Fibroblast of skin of right biceps (primary cell): ENCODE results near the gene TRAF3IP1.
"Not testable (repeated sequence)": the region's sequence is repeated elsewhere in the genome, so short reads cannot be mapped to it uniquely, and the experiment has no call there.

Source experiments
- DNase-seq: peaks from one replicate; pipeline ENCODE4 v3.0.0-alpha.2; 2013

Gene TRAF3IP1

GRCh38 chr2:238383135-238383534 is 62.8 kb downstream of the TRAF3IP1 start:
- no peak for DNase-seq

- no peak for DNase-seq
These were observed 63.5 kb downstream of the TRAF3IP1 start for GRCh38 chr2:238383743-238384380.

GRCh38 chr2:238387332-238387731 is 67.0 kb downstream of the TRAF3IP1 start:
- DNase-seq: no peak

GRCh38 chr2:238388794-238389193 is 68.5 kb downstream of the TRAF3IP1 start:
- no peak for DNase-seq

- no peak for DNase-seq
These were observed 69.8 kb downstream of the TRAF3IP1 start for GRCh38 chr2:238389988-238390589.

GRCh38 chr2:238391042-238391689 is 70.8 kb downstream of the TRAF3IP1 start:
- no peak for DNase-seq

GRCh38 chr2:238396663-238397062 is 76.3 kb downstream of the TRAF3IP1 start:
- no peak for DNase-seq

- DNase-seq: no peak
These were observed 77.0 kb downstream of the TRAF3IP1 start for GRCh38 chr2:238397356-238397755.

- no peak for DNase-seq
These were observed 78.3 kb downstream of the TRAF3IP1 start for GRCh38 chr2:238398577-238398976.

- DNase-seq: no peak
These were observed 78.8 kb downstream of the TRAF3IP1 start for GRCh38 chr2:238399094-238399493.

GRCh38 chr2:238401551-238401950 is 81.2 kb downstream of the TRAF3IP1 start:
- DNase-seq: no peak

- DNase-seq: no peak
These were observed 83.5 kb downstream of the TRAF3IP1 start for GRCh38 chr2:238403632-238404405.

- DNase-seq: no peak
These were observed 84.3 kb downstream of the TRAF3IP1 start for GRCh38 chr2:238404406-238405216.

GRCh38 chr2:238405217-238405555 is 84.9 kb downstream of the TRAF3IP1 start:
- not testable (repeated sequence) for DNase-seq

GRCh38 chr2:238406221-238406997 is 86.1 kb downstream of the TRAF3IP1 start:
- DNase-seq: no peak

- no peak for DNase-seq
These were observed 86.6 kb downstream of the TRAF3IP1 start for GRCh38 chr2:238406998-238407285.

- DNase-seq: no peak
These were observed 87.2 kb downstream of the TRAF3IP1 start for GRCh38 chr2:238407566-238407965.

GRCh38 chr2:238408615-238409340 is 88.5 kb downstream of the TRAF3IP1 start:
- no peak for DNase-seq

GRCh38 chr2:238409341-238410199 is 89.3 kb downstream of the TRAF3IP1 start:
- DNase-seq: no peak

GRCh38 chr2:238412067-238412767 is 91.9 kb downstream of the TRAF3IP1 start:
- DNase-seq: no peak
